EH (cell line): ENCODE data around the gene TSPAN8.
"Not testable (repeated sequence)": the region's sequence is repeated elsewhere in the genome, so short reads cannot be mapped to it uniquely, and the experiment has no call there.

Experiments used
- DNase-seq: peaks from one replicate; pipeline ENCODE4 v3.0.0-alpha.2; 2015; ENCODE audit warnings: low read depth

Gene TSPAN8

DNA sequence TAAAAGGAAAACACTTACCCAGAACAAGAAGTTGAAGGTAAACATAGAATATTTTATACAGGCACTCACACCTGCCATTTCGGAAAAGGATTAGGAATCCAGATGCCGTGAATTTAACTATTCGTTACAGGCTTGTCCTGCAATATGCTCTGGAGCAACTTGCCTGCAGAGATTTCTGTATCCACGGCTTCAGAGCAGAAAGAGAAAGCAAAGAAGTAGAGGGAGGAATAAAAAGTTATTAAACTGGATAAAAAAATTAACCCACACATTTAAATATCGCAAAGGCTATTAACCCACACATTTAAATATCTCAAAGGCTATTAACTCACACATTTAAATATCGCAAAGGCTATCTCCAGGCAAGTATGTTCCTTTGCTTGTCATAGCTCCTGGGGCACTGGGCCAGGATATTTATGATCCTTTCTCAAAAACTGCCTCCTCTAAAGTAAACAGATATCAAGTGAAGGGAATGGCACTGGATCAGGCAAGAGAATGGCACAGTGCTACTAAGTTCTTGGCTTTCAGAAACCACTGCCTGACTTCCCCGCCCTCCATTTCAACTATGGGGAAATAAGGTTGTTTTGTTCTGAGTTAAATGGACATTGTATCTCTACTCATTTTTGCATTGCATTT lies at the start of gene TSPAN8:
TSPAN8 (minus strand) TSS at position 399 of the 633 bp plus-strand sequence; CDS start at position 78, 321 bp downstream.
- DNase-seq, result no peak

DNA sequence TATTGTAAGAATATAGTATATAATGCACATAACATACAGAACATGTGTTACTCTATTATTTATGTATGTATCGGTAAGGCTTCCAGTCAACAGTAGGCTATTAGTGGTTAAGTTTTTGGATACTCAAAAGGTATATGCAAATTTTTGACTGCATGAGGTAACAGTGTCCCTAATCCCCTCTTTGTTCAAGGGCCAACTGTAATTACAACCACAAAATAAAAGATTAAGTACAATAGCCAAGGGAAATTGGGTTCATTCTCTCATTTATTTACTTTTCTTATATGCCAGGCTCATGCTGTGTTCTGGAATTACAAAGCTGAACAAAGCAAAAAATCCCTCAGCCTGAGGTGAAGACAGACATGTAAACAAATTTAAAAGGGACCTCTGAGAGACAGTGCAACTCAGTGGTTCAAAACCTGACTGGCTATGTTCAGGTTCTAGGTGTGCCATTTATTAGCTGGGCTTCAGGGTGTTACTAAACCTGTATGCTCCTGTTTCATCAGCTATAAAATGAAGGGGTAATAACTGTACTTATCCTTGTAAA lies 43.4 kb upstream of the TSPAN8 start:
- DNase-seq, result no peak

DNA sequence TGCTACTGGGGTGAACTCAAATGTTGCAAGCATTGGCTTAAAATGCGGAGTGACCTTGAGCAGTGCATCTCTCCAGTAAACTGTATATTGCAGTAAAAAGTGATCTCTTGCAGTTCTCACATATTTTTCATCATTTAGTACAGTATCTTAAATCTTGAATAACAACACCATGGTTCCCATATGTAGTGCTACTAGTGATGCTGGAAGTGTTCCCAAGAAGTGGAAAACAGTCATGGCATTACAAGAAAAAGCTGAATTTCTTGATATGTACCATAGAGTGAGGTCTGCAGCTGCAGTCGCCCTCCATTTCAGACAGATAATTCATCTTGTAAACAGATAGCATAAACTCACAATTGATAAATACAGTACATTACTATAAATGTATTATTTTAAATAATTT lies 42.9 kb upstream of the TSPAN8 start:
- DNase-seq, result no peak

DNA sequence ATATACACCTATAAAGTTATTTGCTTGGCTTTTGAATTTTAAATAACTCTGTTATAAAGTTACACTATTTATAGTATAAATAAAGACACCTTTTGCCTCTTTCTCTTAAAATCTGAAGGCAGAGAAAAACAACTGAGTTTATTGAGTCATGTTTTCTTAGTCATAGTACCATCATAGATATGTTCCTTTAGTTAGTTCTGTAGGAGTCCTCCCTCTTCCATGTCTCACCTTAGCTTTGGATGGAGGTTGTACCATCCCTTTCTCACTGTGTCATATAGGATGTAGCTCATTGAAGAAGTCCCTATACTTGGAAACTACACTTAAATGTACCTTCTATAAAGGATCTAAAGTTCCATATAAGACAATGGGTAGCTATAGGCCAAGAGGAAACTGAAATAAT lies 39.7 kb upstream of the TSPAN8 start:
- DNase-seq, result no peak

DNA sequence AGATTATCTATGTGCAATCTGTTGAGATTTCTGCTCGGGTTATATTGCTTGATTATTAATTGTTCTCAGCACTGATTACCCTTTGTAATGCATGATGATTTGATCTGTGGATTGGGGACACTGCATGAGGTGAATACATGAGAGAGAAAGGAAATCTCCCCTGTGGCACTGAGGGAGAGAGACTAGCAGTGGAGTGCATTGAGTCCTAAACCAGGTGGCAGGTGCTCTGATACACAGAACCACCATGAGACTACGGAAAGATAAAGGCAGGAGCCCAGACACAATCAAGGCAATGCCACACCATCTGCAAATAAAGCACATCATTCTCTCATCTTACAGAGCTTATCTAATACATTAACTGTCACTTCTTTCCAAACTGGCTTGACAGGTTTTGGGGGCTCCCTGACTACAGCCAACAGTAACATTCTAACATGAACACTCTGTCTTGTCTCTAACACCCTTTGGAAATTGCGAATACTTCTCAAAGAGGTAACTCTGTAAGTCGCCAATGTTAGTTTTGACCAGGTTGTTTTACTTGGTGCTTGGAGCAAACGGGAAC lies 37.6 kb upstream of the TSPAN8 start:
- no peak for DNase-seq

DNA sequence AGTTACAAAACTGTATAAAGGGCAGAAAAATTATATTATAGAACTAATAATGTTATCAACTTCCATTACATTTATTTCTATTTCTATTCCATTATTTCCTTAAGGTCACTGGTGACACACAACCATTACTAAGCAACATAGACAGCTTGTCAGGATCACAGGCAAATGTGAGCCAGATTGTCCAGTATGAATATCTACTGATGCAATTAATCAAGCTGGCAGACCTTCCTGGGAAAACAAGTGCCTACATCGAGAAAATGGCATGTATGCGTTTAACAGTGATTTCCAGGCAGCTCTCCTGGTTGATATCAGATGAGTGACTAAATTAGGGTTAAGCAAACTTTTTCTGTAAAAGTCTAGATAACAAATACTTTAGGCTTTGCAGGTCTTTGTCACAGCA lies 36.9 kb upstream of the TSPAN8 start:
- DNase-seq, result no peak

DNA sequence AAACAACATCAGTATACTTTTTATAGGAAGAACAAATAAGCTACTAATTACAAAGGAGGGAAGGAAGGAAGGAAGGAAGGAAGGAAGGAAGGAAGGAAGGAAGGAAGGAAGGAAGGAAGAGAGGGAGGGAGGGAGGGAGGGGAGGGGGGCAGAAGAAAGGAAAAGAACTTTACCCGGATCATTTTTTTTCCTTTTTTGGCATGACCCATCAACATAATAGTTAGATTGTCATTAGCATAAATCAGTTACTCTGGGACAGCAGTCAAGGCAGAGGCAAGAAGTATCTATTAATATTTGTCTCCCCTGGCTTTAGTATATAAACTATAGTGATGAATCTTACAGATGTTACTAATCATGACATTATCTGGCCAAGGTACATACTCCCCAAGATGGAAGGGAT lies 35.2 kb upstream of the TSPAN8 start:
- no peak for DNase-seq

DNA sequence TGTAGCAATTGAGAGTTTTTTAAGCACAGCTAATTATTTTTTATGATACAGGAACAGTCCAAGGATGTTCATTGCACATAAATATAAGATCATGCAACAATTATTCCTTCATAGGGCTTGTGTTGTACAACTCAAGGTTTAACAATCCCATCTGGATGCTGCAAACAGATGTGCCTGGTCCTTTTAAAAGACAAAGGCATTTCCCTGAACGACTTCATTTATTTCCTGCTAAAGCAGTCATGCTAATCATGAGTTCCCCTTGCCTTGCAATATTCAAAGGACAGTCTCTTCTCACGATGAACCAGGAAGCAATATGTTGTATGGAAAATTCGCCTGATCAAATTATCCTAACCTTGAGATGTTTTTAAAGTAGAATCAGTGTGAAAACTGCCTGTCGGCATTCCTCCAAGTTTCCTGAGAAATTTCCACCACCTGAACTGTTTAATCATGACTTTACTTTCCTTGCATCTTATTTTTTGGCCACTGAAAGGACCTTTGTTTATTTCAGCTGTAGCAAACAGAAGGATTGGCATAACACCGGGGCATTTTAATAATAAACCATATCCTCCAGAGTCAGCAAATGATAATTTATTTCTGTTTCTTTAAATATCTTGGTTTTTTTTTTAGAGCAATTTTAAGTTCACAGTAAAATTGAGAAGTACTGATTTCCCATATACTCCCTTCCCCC lies 33.9 kb upstream of the TSPAN8 start:
- DNase-seq, result no peak

DNA sequence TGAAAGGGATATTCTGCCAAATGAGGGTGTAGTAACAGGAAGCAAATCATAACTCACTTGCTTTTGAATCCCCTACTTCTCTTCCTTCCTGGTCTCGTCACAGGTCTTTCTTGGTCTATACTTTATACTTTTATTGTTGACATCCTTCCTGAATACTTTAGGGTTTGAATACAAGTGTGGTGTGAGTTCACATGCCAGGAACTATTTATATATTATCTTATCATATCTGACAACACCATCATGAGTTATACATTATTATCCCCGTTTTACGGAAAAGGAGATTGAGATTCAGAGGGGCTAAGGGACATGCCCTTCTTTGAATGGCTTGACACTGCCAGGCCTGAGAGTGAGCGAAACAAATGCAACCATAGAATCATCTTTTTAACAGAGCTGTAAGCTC lies 33.0 kb upstream of the TSPAN8 start:
- DNase-seq, result no peak

DNA sequence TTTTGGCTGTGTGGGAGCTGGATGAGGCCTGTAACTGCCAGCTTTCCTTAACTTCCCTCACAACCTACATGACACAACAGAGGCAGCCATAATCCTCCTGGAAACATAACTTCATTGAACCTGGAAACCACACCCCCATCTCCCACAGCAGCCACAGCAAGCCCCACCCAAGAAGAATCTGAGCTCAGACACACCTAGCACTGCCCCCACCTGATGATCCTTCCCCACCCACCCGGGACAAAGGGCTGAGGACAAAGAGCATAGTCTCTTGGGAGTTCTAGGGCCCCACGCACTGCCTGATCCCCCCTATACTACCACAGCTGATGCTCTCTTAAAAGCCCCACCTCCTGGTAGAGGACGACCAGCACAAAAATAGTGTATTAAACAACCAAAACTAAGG lies 29.6 kb upstream of the TSPAN8 start:
- no peak for DNase-seq

DNA sequence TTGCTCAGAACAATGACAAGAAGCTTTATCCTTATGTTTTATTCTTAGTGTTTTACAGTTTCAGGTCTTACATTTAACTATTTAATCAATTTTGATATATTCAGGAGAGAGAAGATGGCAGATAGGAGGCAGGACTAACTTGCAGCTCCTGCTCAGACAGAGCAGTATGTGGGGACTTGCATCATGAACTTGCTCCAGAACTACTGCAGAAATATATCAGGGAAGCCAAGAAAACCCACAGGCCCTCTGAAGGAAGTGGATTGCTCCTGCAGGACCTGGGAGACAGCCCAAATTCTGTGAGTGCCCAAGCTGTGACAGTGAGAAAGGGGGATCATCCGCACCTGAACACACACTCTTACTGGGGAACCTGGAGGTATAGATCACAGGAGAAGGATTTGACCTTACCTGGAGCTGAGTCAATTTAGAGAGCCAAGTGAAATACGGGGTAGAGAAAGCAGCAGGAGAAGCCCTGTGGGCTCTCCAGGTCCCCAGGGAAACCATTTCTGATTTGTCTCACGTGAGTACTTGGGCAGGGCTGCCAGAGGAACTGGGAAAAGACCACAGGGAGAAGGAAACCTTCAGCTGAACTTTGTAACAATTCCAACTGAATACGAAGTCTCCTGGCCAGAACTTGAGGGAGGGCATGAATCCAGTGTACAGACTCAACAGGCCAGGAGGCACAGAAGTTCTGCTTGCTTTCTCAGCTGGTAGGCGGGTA lies 28.9 kb upstream of the TSPAN8 start:
- DNase-seq, result no peak

DNA sequence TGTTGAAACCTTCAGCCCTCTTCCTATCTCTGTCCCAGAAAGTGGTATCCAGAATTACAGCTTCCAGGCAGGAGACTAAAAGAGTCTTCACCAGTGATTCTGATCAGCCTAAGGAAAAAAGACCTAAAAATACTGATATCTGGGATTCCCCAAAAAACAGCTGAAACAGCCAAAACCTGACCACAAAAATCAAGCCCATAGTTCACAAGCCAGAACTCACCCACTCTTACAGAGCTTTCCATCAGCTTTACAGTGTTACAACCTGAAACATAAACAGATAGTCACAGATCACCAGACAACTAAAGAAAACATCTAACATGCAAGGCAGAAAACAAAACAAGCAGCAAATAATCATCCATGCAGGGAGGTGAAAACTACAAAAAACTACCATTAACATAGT lies 26.0 kb upstream of the TSPAN8 start:
- no peak for DNase-seq

DNA sequence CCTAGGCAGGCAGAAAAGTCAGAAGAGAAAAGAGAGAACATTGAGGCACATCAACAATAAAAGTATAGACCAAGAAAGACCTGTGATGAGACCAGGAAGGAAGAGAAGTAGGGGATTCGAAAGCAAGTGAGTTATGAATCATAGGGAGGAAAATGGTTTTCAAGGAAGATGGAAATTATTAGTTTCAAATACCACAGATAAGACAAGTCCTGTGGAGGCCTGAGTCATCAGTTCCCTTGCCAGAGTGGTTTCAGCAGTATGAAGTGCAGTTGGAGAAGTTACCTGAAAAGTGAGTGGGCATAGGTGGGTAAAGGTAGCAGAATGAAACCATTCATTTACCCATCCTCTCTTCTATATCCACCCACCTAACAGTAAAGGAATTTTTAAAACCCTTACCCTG lies 25.2 kb upstream of the TSPAN8 start:
- DNase-seq, result no peak

DNA sequence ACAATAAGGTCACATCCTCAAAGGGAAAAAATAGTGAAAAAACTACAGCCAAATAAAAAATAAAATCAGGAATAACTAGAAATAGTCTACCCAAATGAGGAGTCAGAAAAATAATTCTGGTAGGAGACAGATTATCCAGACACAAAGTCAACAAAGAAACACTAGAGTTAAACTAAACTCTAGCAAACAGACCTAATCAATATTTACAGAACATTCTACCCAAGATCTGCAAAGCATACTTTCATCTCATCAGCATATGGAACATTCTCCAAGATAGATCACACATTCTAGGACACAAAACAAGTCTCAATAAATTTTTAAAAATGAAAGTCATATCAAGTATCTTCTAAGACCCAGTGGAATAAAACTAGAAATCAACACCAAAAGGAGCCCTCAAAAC lies 20.4 kb upstream of the TSPAN8 start:
- DNase-seq, result no peak

DNA sequence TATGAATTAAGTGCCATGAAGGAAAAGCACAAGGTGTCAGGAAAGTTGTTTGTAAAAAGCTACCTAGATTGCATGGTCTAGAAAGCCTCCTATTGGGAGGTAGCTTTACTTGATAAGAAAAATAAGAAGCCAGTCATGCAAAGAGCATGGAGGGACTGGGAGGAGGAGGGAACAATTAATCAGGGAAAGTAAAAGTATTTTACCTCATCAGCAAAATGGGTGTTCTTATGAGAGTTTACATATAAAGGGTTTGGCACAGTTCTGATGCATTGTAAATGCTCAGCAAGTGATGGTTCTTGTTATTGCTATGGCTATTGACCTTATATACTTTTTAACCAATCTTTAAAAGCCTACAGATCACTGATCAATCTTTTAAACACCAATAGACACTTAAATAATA lies 17.0 kb upstream of the TSPAN8 start:
- DNase-seq, result no peak

DNA sequence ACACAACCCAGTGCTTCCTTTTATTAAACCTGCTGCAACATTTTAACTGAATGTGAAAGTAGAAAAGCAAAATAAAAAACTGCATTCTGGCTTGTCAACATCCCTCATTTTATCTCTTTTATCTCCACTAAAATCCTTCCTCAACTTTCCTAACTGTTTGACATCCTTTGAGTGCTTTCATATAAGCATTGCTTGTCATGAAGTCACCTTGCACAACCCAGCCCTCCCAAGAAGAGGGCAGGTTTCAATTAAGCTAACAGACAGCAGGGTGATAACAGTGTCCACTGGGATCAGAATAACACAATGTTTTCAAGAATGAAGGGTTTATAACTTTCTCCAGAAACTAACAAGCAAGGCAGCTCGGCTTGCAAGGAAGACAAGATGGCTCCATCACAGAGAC lies 16.3 kb upstream of the TSPAN8 start:
- DNase-seq, result no peak

DNA sequence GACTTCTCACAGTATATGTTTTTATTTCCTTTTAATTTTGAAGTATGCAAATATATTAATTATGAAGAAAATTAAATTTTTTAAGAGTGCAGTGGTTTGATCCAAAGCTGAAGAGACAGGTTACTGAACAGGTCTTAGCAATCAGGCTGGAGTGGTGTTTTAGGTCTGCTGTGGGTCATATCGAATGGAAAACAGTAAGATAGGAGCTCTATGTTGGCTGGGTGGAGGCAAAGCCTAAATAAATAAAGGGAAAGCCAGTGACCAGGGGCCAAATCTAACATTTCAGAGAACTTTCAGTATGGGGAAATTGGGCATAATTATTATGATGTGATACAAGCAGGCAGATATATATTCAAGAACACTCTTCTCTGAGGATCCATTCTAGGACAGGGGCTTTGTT lies 12.7 kb upstream of the TSPAN8 start:
- DNase-seq, result no peak

DNA sequence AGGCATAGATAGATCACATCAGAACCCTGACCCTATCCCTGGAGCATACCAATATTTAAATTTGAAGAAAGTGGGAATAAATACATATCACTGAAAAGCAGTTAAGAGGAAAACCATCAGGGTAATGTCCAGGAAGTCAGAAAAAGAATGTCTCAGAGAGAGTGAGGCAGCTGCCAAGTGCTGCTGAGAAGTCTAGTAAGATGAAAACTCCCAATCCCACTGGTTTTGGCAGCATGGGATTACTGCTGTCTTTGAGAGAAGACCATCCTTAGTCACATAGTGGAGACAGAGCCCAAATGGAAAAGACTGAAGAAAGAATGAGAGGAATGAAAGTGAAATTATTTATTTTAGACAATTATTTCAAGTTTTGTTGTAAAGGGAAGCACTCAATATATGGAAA lies 11.5 kb upstream of the TSPAN8 start:
- no peak for DNase-seq

DNA sequence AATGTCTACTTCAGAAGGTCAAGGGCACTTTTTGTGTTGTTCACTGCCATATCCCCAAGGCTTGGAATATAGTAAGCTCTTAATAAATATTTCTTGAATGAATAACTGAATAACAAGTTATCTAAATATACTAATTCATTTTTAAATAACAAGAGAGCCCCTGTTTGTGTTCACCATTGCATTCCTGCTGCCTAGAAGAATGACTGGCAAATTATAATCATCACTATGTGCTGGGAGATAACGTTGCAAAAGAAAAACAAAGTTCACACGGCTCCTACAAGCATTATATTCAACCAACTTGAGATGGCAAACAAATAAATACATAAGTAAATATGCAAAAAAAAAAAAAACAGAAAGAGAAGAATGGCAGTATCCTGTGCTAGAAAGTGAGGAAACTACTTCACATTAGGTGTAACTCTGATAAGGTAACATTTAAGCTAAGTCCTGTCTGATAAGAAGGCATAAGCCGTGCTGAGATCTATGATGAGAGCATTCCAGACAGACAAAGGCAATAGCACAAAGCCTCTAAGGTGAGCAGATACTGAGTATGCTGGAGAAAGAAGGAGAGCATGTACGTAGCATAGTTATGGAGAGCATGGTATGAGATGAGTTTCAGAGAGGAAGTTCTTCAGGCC lies 9.2 kb upstream of the TSPAN8 start:
- DNase-seq, result no peak

DNA sequence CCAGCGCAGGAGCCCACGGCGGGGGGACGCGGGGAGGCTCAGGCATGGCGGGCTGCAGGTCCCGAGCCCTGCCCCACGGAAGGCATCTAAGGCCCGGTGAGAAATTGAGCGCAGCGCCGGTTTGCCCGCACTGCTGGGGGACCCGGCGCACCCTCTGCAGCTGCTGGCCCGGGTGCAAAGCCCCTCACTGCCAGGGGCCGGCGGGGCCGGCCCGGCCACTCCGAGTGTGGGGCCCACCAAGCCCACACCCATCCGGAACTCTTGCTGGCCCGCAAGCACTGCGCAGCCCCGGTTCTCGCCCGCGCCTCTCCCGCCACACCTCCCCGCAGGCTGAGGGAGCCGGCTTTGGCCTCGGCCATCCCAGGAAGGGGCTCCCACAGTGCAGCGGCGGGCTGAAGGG lies 8.5 kb upstream of the TSPAN8 start:
- DNase-seq, result no peak

DNA sequence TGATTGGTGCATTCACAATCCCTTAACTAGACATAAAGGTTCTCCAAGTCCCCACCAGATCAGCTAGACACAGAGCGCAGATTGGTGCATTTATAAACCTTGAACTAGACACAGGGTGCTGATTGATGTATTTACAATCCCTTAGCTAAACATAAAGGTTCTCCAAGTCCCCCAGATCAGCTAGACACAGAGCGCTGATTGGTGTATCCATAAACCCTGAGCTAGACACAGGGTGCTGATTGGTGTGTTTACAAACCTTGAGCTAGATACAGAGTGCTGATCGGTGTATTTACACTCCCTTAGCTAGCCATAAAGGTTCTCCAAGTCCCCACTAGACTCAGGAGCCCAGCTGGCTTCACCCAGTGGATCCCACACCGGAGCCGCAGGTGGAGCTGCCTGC lies 8.0 kb upstream of the TSPAN8 start:
- DNase-seq, result not testable (repeated sequence)

DNA sequence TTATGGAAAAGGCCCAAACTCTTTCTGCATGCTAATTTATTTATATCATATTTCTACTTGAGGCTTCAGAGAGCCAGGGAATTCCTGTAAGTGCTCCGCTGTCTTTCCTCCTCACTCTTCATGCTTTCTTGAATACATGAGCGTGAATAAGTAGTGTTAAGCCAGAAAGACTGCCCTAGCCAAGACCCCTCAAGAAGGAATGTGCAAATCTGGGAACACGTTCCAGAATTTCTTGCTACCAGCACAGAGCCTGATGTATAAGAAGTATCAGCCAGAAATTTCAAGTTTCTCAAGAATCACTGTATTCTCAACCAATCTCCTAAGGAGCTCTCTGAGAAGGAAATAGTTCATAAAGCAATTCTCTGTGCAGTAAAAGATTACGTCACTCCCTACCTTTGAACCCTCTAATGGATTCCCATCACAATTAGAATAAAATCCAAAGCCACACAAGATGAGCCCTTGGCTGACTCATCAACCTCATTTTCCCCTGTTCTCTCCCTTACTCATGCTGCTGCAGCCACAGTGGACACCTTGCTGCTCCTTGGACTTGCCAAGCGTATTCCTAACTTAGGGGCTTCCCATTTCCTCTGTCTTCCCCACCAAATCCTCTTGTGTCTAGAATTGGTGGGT lies 6.9 kb upstream of the TSPAN8 start:
- DNase-seq, result no peak
